Measurements from ENCODE around the gene CCDC127. TPM values are rescaled to one million over a fixed set of nuclear protein-coding genes. Genes with fewer than 3 reads are reported as not detected.

CCDC127 gene
- polyA plus RNA-seq, 1 experiment: 4.5 TPM

GRCh38 chr5:207599-207998, 10.4 kb downstream of the CCDC127 start:
- Histone ChIP-seq H3K36me3 (ENCODE audit: control insufficient read depth, insufficient read depth, low read length) (peaks cover 6% of the 10 kb centered on the region), H3K27me3 (ENCODE audit: control insufficient read depth, insufficient read depth, low read length) (no peaks in the 10 kb centered on the region), H3K4me3 (ENCODE audit: low read depth, low read length) (no peak overlapping the region)
- TF ChIP-seq CTCF (IDR thresholded peaks at IDR 0.05; ENCODE audit: insufficient read depth, low read depth, low read length): no peak
- ChIA-PET CTCF (interaction anchor here (0.7 to 2.0 kb wide), 4 partner anchors 11 to 109 kb away, joined by 3 to 7 read pairs (median 4); partner anchors contain the start of genes CCDC127 and SDHA), POLR2A (no interaction called here)
- no peak for DNase-seq (ENCODE audit: low read depth)

- H3K27me3 ChIP-seq (ENCODE audit: control insufficient read depth, insufficient read depth, low read length): no peaks in the 10 kb centered on the region
- POLR2A ChIA-PET: no interaction called here
- no peak overlapping the region for H3K4me3 ChIP-seq (ENCODE audit: low read depth, low read length)
- no peak for TF ChIP-seq CTCF (IDR thresholded peaks at IDR 0.05; ENCODE audit: insufficient read depth, low read depth, low read length)
- H3K36me3 ChIP-seq (ENCODE audit: control insufficient read depth, insufficient read depth, low read length): peaks cover 6% of the 10 kb centered on the region
- no peak for DNase-seq (ENCODE audit: low read depth)
- CTCF ChIA-PET: interaction anchor here (0.8 to 2.0 kb wide), 3 partner anchors 12 to 110 kb away, joined by 3 to 7 read pairs (median 4); partner anchors contain the start of genes CCDC127 and SDHA
Observed at GRCh38 chr5:206927-207536, 10.9 kb downstream of the CCDC127 start.

GRCh38 chr5:206406-206805, 11.5 kb downstream of the CCDC127 start:
- CTCF ChIA-PET: no interaction called here
- Histone ChIP-seq H3K36me3 (ENCODE audit: control insufficient read depth, insufficient read depth, low read length) (peaks cover 6% of the 10 kb centered on the region), H3K27me3 (ENCODE audit: control insufficient read depth, insufficient read depth, low read length) (no peaks in the 10 kb centered on the region), H3K4me3 (ENCODE audit: low read depth, low read length) (no peak overlapping the region)
- DNase-seq (ENCODE audit: low read depth): no peak
- no peak for TF ChIP-seq CTCF (IDR thresholded peaks at IDR 0.05; ENCODE audit: insufficient read depth, low read depth, low read length)
- POLR2A ChIA-PET: no interaction called here

GRCh38 chr5:204966-205670, 12.8 kb downstream of the CCDC127 start:
- Histone ChIP-seq H3K36me3 (ENCODE audit: control insufficient read depth, insufficient read depth, low read length) (peaks cover 6% of the 10 kb centered on the region), H3K27me3 (ENCODE audit: control insufficient read depth, insufficient read depth, low read length) (no peaks in the 10 kb centered on the region), H3K4me3 (ENCODE audit: low read depth, low read length) (no peak overlapping the region)
- DNase-seq (ENCODE audit: low read depth): no peak
- POLR2A ChIA-PET: no interaction called here
- CTCF ChIA-PET: interaction anchor here (0.9 to 1.2 kb wide), 2 partner anchors 13 to 17 kb away, joined by 3 read pairs; no protein-coding TSS in a partner anchor
- TF ChIP-seq CTCF (IDR thresholded peaks at IDR 0.05; ENCODE audit: insufficient read depth, low read depth, low read length): no peak

- Histone ChIP-seq H3K27me3 (ENCODE audit: control insufficient read depth, insufficient read depth, low read length) (no peaks in the 10 kb centered on the region), H3K36me3 (ENCODE audit: control insufficient read depth, insufficient read depth, low read length) (peaks cover 6% of the 10 kb centered on the region), H3K4me3 (ENCODE audit: low read depth, low read length) (no peak overlapping the region)
- TF ChIP-seq CTCF (IDR thresholded peaks at IDR 0.05; ENCODE audit: insufficient read depth, low read depth, low read length): no peak
- ChIA-PET POLR2A (no interaction called here), CTCF (interaction anchor here (1.2 kb wide), 1 partner anchor 16 kb away, joined by 3 read pairs; no protein-coding TSS in a partner anchor)
- no peak for DNase-seq (ENCODE audit: low read depth)
Observed at GRCh38 chr5:204462-204861, 13.5 kb downstream of the CCDC127 start.

All from BJ (cell line).